Progenitor cell of endocrine pancreas (in vitro differentiated cells): Measurements from ENCODE around the gene PTPRR. TPM values are rescaled to one million over a fixed set of nuclear protein-coding genes. Genes with fewer than 3 reads are reported as not detected.

Experiments used
- DNase-seq: peaks from one replicate; pipeline ENCODE4 v3.0.0; 2021; ENCODE audit warnings: low spot score; ENCODE audit not compliant: unreplicated experiment
- H3K27ac Mint-ChIP-seq: 2 replicates; pipeline ENCODE4 v1.8.0; 2021; ENCODE audit warnings: mild to moderate bottlenecking, moderate library complexity, mixed read lengths
- H3K27me3 Mint-ChIP-seq: 2 replicates; pipeline ENCODE4 v1.8.0; 2021; ENCODE audit warnings: mixed read lengths
- H3K36me3 Mint-ChIP-seq: 2 replicates; pipeline ENCODE4 v1.8.0; 2022; ENCODE audit warnings: mixed read lengths; ENCODE audit not compliant: insufficient read depth
- H3K4me1 Mint-ChIP-seq: 2 replicates; pipeline ENCODE4 v1.8.0; 2021; ENCODE audit warnings: low read depth, mixed read lengths
- H3K4me3 Mint-ChIP-seq: 2 replicates; pipeline ENCODE4 v1.8.0; 2021; ENCODE audit warnings: low read depth, mild to moderate bottlenecking, moderate library complexity, mixed read lengths
- H3K9me3 Mint-ChIP-seq: 2 replicates; pipeline ENCODE4 v1.8.0; 2021; ENCODE audit warnings: low read depth, mixed read lengths
- total RNA-seq: library from RNA; stranded (reverse); gene quantifications from 2 replicates; pipeline ENCODE4 v1.2.1, GENCODE V29; 2021
- TF ChIP-seq, protein P1 (sequence below): fragments of 200-600 bp; sonication (generic); IDR thresholded peaks from one replicate; pipeline ENCODE4 v1.5.0; 2021; ENCODE audit warnings: antibody characterized with exemption, mild to moderate bottlenecking; ENCODE audit not compliant: unreplicated experiment

PTPRR gene
- total RNA-seq, 1 donor from 2014 or later: 0.38 TPM

DNA sequence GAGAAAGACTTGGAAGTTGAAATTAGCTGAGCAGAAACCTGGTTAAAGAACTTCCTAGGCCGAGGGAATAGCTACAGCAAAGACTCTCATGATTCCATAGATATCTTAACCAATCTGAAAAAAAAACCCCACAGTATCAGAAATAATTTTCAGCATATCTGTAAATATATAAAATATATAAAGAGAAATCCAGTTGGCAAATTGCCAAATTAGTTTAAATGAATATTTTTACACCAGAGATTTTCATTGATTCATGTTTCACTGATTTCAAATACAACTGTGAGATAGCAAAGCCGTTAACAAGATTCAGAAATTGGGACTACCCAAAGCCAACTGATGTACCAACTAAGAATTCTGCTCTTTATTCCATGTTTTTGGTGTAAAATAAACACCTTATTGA lies 6.8 kb upstream of the PTPRR start:
- no peak for DNase-seq
- peaks cover 2% of the 10 kb centered on the region for H3K27me3 Mint-ChIP-seq
- H3K4me1 Mint-ChIP-seq: no peaks in the 10 kb centered on the region
- no peak overlapping the region for H3K4me3 Mint-ChIP-seq
- TF ChIP-seq, protein P1, sequence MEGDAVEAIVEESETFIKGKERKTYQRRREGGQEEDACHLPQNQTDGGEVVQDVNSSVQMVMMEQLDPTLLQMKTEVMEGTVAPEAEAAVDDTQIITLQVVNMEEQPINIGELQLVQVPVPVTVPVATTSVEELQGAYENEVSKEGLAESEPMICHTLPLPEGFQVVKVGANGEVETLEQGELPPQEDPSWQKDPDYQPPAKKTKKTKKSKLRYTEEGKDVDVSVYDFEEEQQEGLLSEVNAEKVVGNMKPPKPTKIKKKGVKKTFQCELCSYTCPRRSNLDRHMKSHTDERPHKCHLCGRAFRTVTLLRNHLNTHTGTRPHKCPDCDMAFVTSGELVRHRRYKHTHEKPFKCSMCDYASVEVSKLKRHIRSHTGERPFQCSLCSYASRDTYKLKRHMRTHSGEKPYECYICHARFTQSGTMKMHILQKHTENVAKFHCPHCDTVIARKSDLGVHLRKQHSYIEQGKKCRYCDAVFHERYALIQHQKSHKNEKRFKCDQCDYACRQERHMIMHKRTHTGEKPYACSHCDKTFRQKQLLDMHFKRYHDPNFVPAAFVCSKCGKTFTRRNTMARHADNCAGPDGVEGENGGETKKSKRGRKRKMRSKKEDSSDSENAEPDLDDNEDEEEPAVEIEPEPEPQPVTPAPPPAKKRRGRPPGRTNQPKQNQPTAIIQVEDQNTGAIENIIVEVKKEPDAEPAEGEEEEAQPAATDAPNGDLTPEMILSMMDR: no peak
- H3K27ac Mint-ChIP-seq: no peak overlapping the region
- H3K36me3 Mint-ChIP-seq: no peaks in the 10 kb centered on the region
- no peaks in the 10 kb centered on the region for H3K9me3 Mint-ChIP-seq

DNA sequence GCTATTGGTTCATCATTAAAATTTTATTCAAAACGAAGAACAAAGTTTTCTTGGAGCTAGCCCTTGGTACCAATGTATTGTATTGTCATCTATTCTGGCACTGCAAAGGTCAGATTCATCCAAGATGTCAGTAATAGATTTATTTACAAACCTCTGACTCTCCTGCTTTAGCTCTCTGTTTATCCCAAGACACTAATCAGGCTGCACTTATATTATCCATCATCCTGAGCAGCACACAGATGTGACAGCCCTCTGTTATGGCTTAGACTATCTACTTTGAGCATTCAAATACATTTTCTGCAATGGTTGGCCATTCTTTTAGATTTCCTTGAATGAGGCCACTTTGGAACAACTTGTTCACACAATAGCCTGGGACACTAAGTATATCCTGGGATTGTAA lies 5.0 kb upstream of the PTPRR start:
- Mint-ChIP-seq H3K27me3 (peaks cover 18% of the 10 kb centered on the region), H3K36me3 (no peaks in the 10 kb centered on the region), H3K9me3 (no peaks in the 10 kb centered on the region), H3K4me1 (no peaks in the 10 kb centered on the region), H3K27ac (no peak overlapping the region), H3K4me3 (no peak overlapping the region)
- no peak for DNase-seq
- TF ChIP-seq, protein P1: no peak

DNA sequence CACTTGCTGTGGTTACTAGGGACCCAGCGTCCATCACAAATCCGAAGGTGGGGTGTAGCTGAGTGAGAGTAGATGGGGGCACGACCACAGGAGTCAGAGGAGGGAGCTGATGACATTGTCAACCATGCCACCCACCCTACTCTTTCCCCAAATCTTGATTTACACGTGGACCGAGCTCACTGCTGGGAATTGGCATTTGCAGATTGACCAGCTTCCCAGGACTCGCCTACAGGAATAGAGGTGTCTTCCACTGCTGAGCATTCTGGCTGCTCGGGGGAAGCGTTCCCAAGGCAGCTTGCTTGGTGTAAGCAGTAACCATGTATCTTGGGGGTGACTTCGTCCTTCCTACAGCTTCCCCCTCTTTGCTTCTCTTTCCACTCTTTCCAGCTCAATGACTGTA lies 353 bp upstream of the PTPRR start:
- TF ChIP-seq, protein P1: no peak

DNA sequence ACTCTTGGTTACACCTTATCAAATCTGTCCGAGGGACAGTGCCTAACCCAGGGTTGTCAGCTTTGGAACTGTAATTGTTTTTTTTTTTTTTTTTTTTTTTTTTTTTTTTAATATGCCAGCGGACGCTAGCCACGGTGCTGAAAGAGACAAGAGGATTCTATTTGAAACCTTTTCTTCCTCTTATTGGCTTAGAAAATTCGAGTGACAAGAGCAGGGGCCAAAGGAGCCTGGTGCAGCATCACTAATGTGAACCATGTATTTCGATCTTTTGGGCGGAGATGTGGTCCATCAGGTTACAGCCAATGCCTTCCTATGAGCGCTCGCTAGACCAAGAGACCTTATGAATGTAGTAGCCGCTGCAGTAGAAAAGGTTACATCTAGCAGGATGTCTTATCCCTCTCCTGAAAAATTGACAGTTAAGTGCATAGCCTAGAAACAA lies 922 bp downstream of the PTPRR start:
- peaks cover 40% of the 10 kb centered on the region for H3K27me3 Mint-ChIP-seq
- DNase-seq: no peak

More for the DNA sequence above, 353 bp upstream of the PTPRR start:
- Mint-ChIP-seq H3K4me3 (peak overlapping the region; percentile 21), H3K27ac (no peak overlapping the region), H3K27me3 (peaks cover 38% of the 10 kb centered on the region), H3K9me3 (no peaks in the 10 kb centered on the region), H3K36me3 (no peaks in the 10 kb centered on the region), H3K4me1 (peaks cover 6% of the 10 kb centered on the region)
- DNase-seq: no peak

DNA sequence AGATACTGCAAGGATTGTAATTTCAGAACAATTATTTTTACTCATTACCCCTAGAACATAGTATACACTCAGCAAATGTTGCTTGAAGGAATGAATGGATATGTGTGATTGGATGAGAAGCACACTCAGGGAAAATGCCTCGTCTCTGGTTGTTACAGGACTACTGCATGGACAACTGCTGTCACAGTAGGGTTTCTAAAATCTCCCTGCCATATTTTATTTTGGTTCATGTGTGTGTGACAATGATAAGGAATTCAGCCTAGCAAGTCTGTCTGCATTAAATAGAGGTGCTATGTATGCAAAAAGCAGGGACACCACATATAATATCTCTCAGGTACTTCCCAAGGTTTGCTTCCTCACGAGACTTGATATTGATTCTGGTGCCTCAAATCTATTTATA lies 1.4 kb downstream of the PTPRR start:
- Mint-ChIP-seq H3K4me1 (peaks cover 6% of the 10 kb centered on the region), H3K4me3 (no peak overlapping the region), H3K9me3 (no peaks in the 10 kb centered on the region), H3K36me3 (no peaks in the 10 kb centered on the region), H3K27me3 (peaks cover 41% of the 10 kb centered on the region), H3K27ac (no peak overlapping the region)
- TF ChIP-seq, protein P1: no peak
- no peak for DNase-seq

More for the DNA sequence above, 922 bp downstream of the PTPRR start:
- Mint-ChIP-seq H3K9me3 (no peaks in the 10 kb centered on the region), H3K36me3 (no peaks in the 10 kb centered on the region), H3K4me1 (peaks cover 6% of the 10 kb centered on the region), H3K27ac (no peak overlapping the region), H3K4me3 (peak overlapping the region; percentile 22)
- TF ChIP-seq, protein P1: no peak
